Cardiac muscle cell (in vitro differentiated cells and primary cell): ENCODE data around the gene GDF7. TPM values are rescaled to one million over a fixed set of nuclear protein-coding genes. Genes with fewer than 3 reads are reported as not detected.

Experiments
- DNase-seq, 2 donors: peaks; one replicate each; pipeline versions ENCODE4 v3.0.0 to v3.0.0-alpha.2; 2010 to 2017; ENCODE audit warnings: low read depth in 1 of 2, low spot score in 1 of 2
- H3K27ac ChIP-seq: fragments of 200-600 bp; sonication (generic); 2 replicates; pipeline ENCODE4 v1.5.1; 2016
- H3K27me3 ChIP-seq: fragments of 200-600 bp; sonication (generic); 2 replicates; pipeline ENCODE4 v1.6.0; 2016; ENCODE audit warnings: control low read depth
- H3K36me3 ChIP-seq: fragments of 200-600 bp; sonication (generic); 2 replicates; pipeline ENCODE4 v1.5.1; 2016; ENCODE audit warnings: control low read depth
- H3K4me1 ChIP-seq: fragments of 200-600 bp; sonication (generic); 2 replicates; pipeline ENCODE4 v1.8.1; 2017; ENCODE audit warnings: low read depth, mild to moderate bottlenecking, mixed run types
- H3K4me3 ChIP-seq: fragments of 200-600 bp; sonication (generic); 2 replicates; pipeline ENCODE4 v1.5.1; 2016; ENCODE audit warnings: mild to moderate bottlenecking
- H3K9me3 ChIP-seq: fragments of 200-600 bp; sonication (generic); 2 replicates; pipeline ENCODE4 v1.5.1; 2017; ENCODE audit warnings: low read depth, mild to moderate bottlenecking, control low read depth
- CTCF ChIP-seq: IDR thresholded peaks from 2 replicates; pipeline ENCODE4 v1.5.1; 2012; ENCODE audit warnings: low read depth, mild to moderate bottlenecking, low read length
- polyA plus RNA-seq: library from polyadenylated mRNA; unstranded; fragments of >200 nt; fragmentation: Nextera tagmentation; extraction: Ambion mirVana; gene quantifications from 2 replicates; pipeline ENCODE4 v1.2.1, GENCODE V29; 2016
- total RNA-seq: library from RNA; depleted of rRNA; stranded (reverse); fragments of >200 nt; gene quantifications from 2 replicates; pipeline ENCODE4 v1.2.3, GENCODE V29; 2016

Gene GDF7
- total and polyA plus RNA-seq, 2 experiments from 2014 or later: 0.09 to 0.15 TPM

DNA sequence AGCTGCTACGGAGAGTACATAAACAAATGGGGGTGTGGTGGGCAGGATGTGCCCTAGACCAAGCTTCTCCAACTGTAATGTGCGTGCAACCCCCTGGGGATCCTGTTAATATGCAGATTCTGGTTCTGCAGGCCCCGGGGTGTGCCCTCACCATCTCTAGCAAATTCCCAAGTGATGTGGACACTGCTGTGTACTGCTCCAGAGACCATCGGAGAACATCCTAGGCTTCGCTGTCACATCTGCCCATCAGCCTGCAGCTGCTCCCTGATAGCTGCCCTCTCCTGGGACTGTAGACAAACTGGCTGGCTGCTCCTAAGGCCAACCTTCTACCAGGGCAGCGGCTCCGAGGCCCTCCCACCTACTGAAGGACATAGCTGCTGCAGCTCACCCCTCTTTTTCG is 19.2 kb upstream of the GDF7 start:
- no peaks in the 10 kb centered on the region for H3K27me3 ChIP-seq
- H3K36me3 ChIP-seq: no peaks in the 10 kb centered on the region
- H3K27ac ChIP-seq: no peak overlapping the region
- H3K9me3 ChIP-seq: no peaks in the 10 kb centered on the region
- H3K4me1 ChIP-seq: no peaks in the 10 kb centered on the region
- DNase-seq: no peak
- TF ChIP-seq CTCF: no peak
- no peak overlapping the region for H3K4me3 ChIP-seq

GRCh38 chr2:20648206-20648605 is 18.7 kb upstream of the GDF7 start:
- Histone ChIP-seq H3K4me3 (no peak overlapping the region), H3K4me1 (no peaks in the 10 kb centered on the region), H3K27ac (no peak overlapping the region), H3K36me3 (no peaks in the 10 kb centered on the region), H3K27me3 (no peaks in the 10 kb centered on the region), H3K9me3 (no peaks in the 10 kb centered on the region)
- DNase-seq: no peak
- TF ChIP-seq CTCF: no peak

DNA sequence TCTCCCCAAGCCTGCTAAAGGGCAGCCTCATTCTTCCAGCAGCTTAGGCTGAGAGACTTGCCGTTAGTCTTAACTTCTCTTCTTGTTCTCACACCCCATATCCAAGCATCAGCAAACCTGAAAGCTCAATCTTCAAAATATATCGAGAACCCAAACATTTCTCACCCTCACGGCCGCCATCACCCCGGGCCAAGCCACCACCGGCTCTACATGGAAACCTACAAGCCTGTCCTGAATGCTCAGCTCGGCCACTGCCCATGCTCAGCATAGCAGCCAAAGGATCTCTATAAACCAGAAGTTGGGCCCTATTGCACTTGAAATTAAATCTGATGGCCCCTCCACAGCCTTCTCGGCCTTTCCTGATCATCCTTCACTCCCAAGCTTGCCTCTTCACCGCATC is 18.1 kb upstream of the GDF7 start:
- H3K27me3 ChIP-seq: no peaks in the 10 kb centered on the region

DNA sequence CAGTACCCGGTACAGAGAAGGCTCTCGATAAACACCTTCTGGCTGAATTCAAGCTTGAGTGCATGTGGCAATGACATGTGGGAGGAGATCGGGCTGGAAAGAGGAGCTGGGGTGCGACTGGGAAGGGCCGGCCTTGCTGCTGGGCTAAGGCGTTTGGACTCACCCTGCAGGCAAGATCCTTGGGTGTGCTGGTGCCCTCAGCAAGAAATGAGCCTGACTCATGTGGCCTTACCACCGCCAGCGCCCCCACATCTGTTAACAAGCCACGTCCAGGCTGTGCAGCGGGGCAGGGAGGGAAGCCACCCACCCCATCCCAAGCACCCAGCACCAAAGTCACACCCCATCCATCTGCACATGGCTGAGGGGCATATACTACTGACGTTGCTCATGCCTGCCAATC is 17.4 kb upstream of the GDF7 start:
- no peak for TF ChIP-seq CTCF
- H3K36me3 ChIP-seq: no peaks in the 10 kb centered on the region
- H3K4me1 ChIP-seq: no peaks in the 10 kb centered on the region
- no peak overlapping the region for H3K27ac ChIP-seq
- H3K27me3 ChIP-seq: no peaks in the 10 kb centered on the region
- H3K4me3 ChIP-seq: no peak overlapping the region
- no peak for DNase-seq
- no peaks in the 10 kb centered on the region for H3K9me3 ChIP-seq

More for the DNA sequence above, 18.1 kb upstream of the GDF7 start:
- no peaks in the 10 kb centered on the region for H3K9me3 ChIP-seq
- no peak for TF ChIP-seq CTCF
- no peaks in the 10 kb centered on the region for H3K36me3 ChIP-seq
- DNase-seq: no peak
- no peak overlapping the region for H3K4me3 ChIP-seq
- H3K4me1 ChIP-seq: no peaks in the 10 kb centered on the region
- H3K27ac ChIP-seq: no peak overlapping the region

- Histone ChIP-seq H3K27ac (no peak overlapping the region), H3K36me3 (no peaks in the 10 kb centered on the region), H3K4me1 (no peaks in the 10 kb centered on the region), H3K4me3 (no peak overlapping the region), H3K9me3 (no peaks in the 10 kb centered on the region), H3K27me3 (no peaks in the 10 kb centered on the region)
- no peak for DNase-seq
- no peak for TF ChIP-seq CTCF
Measured at GRCh38 chr2:20649976-20650375, 17.0 kb upstream of the GDF7 start.

DNA sequence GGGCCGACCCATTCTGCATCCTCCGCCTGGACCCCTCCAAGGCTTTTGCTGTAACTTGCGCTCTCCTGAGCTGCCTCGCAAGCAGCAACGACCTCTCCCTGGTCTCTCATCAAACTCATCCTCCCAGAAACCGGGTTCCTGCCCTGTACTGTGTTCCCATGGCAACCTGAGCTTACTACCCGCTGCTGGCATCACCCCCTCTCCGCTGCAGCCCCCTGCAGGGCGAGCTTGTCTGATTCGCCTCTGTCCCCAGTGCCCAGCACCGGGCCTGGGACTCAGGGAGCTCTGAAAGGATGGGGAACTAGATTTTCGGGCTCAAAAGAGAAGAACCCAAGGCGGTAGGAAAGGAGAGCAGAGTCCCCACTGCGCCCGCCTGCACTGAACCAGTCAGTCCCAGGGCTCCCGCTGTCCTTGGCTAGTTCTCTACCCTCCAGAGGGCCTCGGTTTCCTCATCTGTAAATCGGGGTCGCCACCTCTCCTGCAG is 16.5 kb upstream of the GDF7 start:
- Histone ChIP-seq H3K27me3 (no peaks in the 10 kb centered on the region), H3K36me3 (no peaks in the 10 kb centered on the region), H3K27ac (no peak overlapping the region), H3K4me1 (no peaks in the 10 kb centered on the region), H3K9me3 (no peaks in the 10 kb centered on the region), H3K4me3 (peak overlapping the region; percentile 43)
- no peak for TF ChIP-seq CTCF
- peak in 1 of 2 donors; percentile 41 for DNase-seq
